Measurements from ENCODE around the gene HDGFL2. TPM values are rescaled to one million over a fixed set of nuclear protein-coding genes. Genes with fewer than 3 reads are reported as not detected.

Gene HDGFL2
- total and polyA plus RNA-seq, 2 of the 8 experiments (the other 6 are each of a cell fraction or from before 2014, with no cell fraction given), result 31.1 to 106 TPM

DNA sequence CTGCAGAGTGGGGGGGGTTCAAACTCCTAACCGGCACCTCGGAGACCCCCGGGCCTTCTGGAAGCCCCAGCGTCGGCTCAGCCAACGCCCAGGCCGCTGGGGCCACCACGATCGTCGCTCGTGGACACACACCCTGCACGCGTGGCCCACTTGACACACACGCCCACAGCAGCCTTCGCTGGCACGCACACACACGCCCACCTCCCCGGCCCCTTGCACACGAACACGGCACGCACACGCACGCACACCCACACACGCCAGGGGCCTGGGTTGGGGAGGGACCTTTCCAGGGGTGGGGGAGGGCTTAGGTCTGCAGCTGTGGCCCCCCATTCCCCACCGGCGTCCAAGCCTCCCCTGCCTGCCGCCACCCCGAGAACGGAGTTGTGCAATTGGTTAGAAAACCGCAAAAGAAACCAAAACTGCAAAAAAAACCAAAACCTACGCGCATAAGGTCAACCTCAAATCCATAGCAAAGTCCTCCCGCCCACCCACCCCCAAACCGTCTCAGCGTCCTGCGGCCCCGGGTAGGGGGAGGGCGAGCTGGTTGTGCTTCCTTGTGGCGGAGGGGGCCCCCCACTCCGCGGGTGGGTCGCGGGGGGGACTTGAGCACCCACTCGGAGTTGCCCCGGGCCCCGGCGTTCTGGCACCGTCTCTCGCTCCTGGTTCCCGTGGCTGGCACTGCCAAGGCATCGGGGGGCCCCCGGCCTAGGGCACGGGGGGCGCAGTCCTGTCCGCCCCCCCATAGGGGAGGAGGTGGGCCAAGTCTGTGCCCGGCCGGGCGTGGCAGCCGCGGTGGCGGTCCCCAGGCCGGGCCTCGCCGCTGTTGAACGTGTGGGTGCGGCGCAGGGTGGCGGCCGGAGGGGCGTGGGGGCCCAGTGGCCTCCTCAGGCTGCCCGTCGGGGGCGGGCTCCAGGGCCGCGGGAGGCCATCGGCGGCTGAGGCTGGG, 71.1 kb downstream of the HDGFL2 start:
- TF ChIP-seq POLR2AphosphoS5 (IDR thresholded peaks at IDR 0.05; ENCODE audit: low read depth, low read length) (no peak), SAP30 (IDR thresholded peaks at IDR 0.05; ENCODE audit: insufficient read depth, insufficient replicate concordance, low read length) (no peak), BCL11A (IDR thresholded peaks at IDR 0.05; ENCODE audit: low read depth in 2 of 2, low read length in 2 of 2) (no peak), GABPA (IDR thresholded peaks at IDR 0.05; ENCODE audit: borderline replicate concordance, insufficient read depth, low read length) (no peak), FOSL1 (IDR thresholded peaks at IDR 0.05; ENCODE audit: insufficient read depth, low read depth, low read length) (no peak)
- no peak overlapping the region for H3K4me2 ChIP-seq (ENCODE audit: insufficient read depth in 1 of 2, low read depth in 2 of 2, low read length in 2 of 2)
- FAIRE-seq (no peak), DNase-seq (ENCODE audit: low read depth in 1 of 2, low spot score in 2 of 2) (no peak)
- H2BK15ac ChIP-seq (ENCODE audit: low read length), result no peak overlapping the region
- no peak overlapping the region for H3K56ac ChIP-seq (replicated peaks; ENCODE audit: insufficient read length, low read depth, low read length)
- H3K4me3 ChIP-seq (ENCODE audit: extremely low read depth in 1 of 4, insufficient read depth in 2 of 4, low read depth in 3 of 4, low read length in 4 of 4), result no peak overlapping the region
- WGBS, 2 experiments (ENCODE audit: extremely low coverage in 1 of 2, insufficient coverage in 1 of 2, insufficient read length in 1 of 2, insufficient replicate concordance in 2 of 2, low coverage in 1 of 2, low lambda C conversion rate in 2 of 2, missing lambda C conversion rate in 1 of 2), result 96% methylated on average over 11 of the region's 77 CpGs; no CpG with 5 or more reads in 1 of the 2 experiments
- no peak overlapping the region for H3K23ac ChIP-seq (ENCODE audit: insufficient read length)
- peaks cover 0 to 13% (median under 1%) of the 10 kb centered on the region in 4 experiments; a peak in 6 of 8 replicates for H3K36me3 ChIP-seq (ENCODE audit: control insufficient read depth in 2 of 4, insufficient read depth in 4 of 4, low read length in 3 of 4)
- no peak overlapping the region for H3K14ac ChIP-seq (ENCODE audit: insufficient read length)
- CTCF ChIA-PET (ENCODE audit: partially characterized antibody), result interaction anchor here (11.6 kb wide), 1 partner anchor 20 kb away, joined by 174 read pairs; no protein-coding TSS in a partner anchor
- H4K91ac ChIP-seq (replicated peaks; ENCODE audit: insufficient read length, low read length), result no peak overlapping the region
- H4K20me1 ChIP-seq (replicated peaks in 1 of 2; ENCODE audit: control insufficient read depth in 1 of 2, insufficient read depth in 2 of 2, low read length in 2 of 2), result peaks cover 0 to 2% of the 10 kb centered on the region in 2 experiments
- no peak overlapping the region for H2BK20ac ChIP-seq (ENCODE audit: low read length)
- peaks cover 0 to 7% (median 2%) of the 10 kb centered on the region in 4 experiments; a peak in 3 of 7 replicates for H3K4me1 ChIP-seq (replicated peaks in 1 of 4; ENCODE audit: control insufficient read depth in 3 of 4, insufficient read depth in 4 of 4, low read length in 3 of 4)
- POLR2A ChIA-PET (ENCODE audit: partially characterized antibody), result no interaction called here
- H4K8ac ChIP-seq (ENCODE audit: extremely low read depth, insufficient read depth, low read length), result no peak overlapping the region
- no peaks in the 10 kb centered on the region for H3K79me1 ChIP-seq (ENCODE audit: low read depth, low read length)
- no peak overlapping the region for H4K5ac ChIP-seq (ENCODE audit: insufficient read length, low read depth, low read length)
- no peaks in the 10 kb centered on the region for H3K79me2 ChIP-seq (ENCODE audit: control insufficient read depth in 1 of 2, insufficient read depth in 2 of 2, low read length in 2 of 2)
- H3K27ac ChIP-seq (ENCODE audit: low read depth, low read length), result no peak overlapping the region
- H2AFZ ChIP-seq (ENCODE audit: low read length), result no peak overlapping the region
- no peak overlapping the region for H3K18ac ChIP-seq (ENCODE audit: extremely low read depth, low read length)
- H3K27me3 ChIP-seq (replicated peaks in 1 of 4; ENCODE audit: control insufficient read depth in 3 of 4, extremely low read depth in 1 of 4, insufficient read depth in 3 of 4, low read length in 3 of 4), result peaks cover 0 to under 1% (median under 1%) of the 10 kb centered on the region in 4 experiments; a peak in 2 of 7 replicates
- no peak overlapping the region for H3K9ac ChIP-seq (replicated peaks in 1 of 4; ENCODE audit: extremely low read depth in 1 of 4, low read depth in 3 of 4, low read length in 3 of 4)
- no peak overlapping the region for H2AK5ac ChIP-seq (ENCODE audit: low read depth, low read length)
- H2BK120ac ChIP-seq (replicated peaks; ENCODE audit: low read depth, low read length), result no peak overlapping the region
- H3K9me3 ChIP-seq (ENCODE audit: insufficient read depth in 2 of 2, low read depth in 1 of 2, low read length in 1 of 2), result no peaks in the 10 kb centered on the region; a peak in 1 of 4 replicates
- H2BK5ac ChIP-seq (ENCODE audit: low read depth, low read length), result no peak overlapping the region
- no peak overlapping the region for H2BK12ac ChIP-seq (ENCODE audit: low read depth, low read length)
- no peaks in the 10 kb centered on the region for H3K23me2 ChIP-seq (ENCODE audit: low read depth, low read length)
- no peak overlapping the region for H3K4ac ChIP-seq (replicated peaks; ENCODE audit: insufficient read length, low read depth, low read length)
